GM19452 (cell line): Measurements from ENCODE around the gene BAX.

Experiments
- ATAC-seq: cut with Tn5 transposase; IDR thresholded peaks from one replicate; pipeline ENCODE4 v1.9.1; 2021; ENCODE audit not compliant: unreplicated experiment

The BAX gene

GRCh38 chr19:48928164-48929025 lies 26.3 kb upstream of the BAX start:
- ATAC-seq = no peak

GRCh38 chr19:48933382-48933932 lies 21.2 kb upstream of the BAX start, which contains the start of gene DHDH:
TSS of gene DHDH (plus strand) at chr19:48933699. CDS start at chr19:48933722, 23 bp downstream.
- ATAC-seq = no peak

- no peak for ATAC-seq
These were observed 19.8 kb upstream of the BAX start for GRCh38 chr19:48934837-48935236.

GRCh38 chr19:48935864-48936263 lies 18.8 kb upstream of the BAX start:
- no peak for ATAC-seq

GRCh38 chr19:48938256-48938655 lies 16.4 kb upstream of the BAX start:
- ATAC-seq = no peak

- no peak for ATAC-seq
These were observed 13.8 kb upstream of the BAX start for GRCh38 chr19:48940902-48941301.

GRCh38 chr19:48943081-48943480 lies 11.6 kb upstream of the BAX start:
- ATAC-seq = no peak

GRCh38 chr19:48945415-48945814 lies 9.3 kb upstream of the BAX start:
- no peak for ATAC-seq

GRCh38 chr19:48945817-48946216 lies 8.9 kb upstream of the BAX start:
- no peak for ATAC-seq

GRCh38 chr19:48946463-48947257 lies 8.0 kb upstream of the BAX start:
- ATAC-seq = no peak

GRCh38 chr19:48947258-48947542 lies 7.5 kb upstream of the BAX start:
- ATAC-seq = no peak

GRCh38 chr19:48950159-48950558 lies 4.5 kb upstream of the BAX start:
- no peak for ATAC-seq

GRCh38 chr19:48950830-48951519 lies 3.7 kb upstream of the BAX start:
- no peak for ATAC-seq

- no peak for ATAC-seq
These were observed 1.5 kb upstream of the BAX start for GRCh38 chr19:48953141-48953540.

GRCh38 chr19:48953990-48954594 lies 583 bp upstream of the BAX start:
- ATAC-seq = no peak

GRCh38 chr19:48955308-48955958 lies 758 bp downstream of the BAX start:
- peak; percentile 9 for ATAC-seq

- ATAC-seq = no peak
These were observed 3.3 kb downstream of the BAX start for GRCh38 chr19:48958006-48958405.

GRCh38 chr19:48959341-48960239 lies 4.9 kb downstream of the BAX start:
- ATAC-seq = no peak

- ATAC-seq = no peak
These were observed 6.5 kb downstream of the BAX start for GRCh38 chr19:48961051-48961649.
